ENCODE measurements around the gene HNRNPAB.

GRCh38 chr5:178170455-178170854, 33.9 kb upstream of the HNRNPAB start:
- TF ChIP-seq CTCF (IDR thresholded peaks at IDR 0.05; ENCODE audit: low read length) = no peak
- no peak for TF ChIP-seq EZH2phosphoT487 (IDR thresholded peaks at IDR 0.05; ENCODE audit: low read length)
